Activated CD4-positive, alpha-beta T cell treated with anti-CD3 and anti-CD28 coated beads, Interleukin-2, amount 10 ng/mL, durations not matched to agents 24 days and 14 days (primary cell): ENCODE measurements around the gene EIF4A3. TPM values are rescaled to one million over a fixed set of nuclear protein-coding genes. Genes with fewer than 3 reads are reported as not detected.

ENCODE experiments used
- DNase-seq: peaks from one replicate; pipeline ENCODE4 v3.0.0; 2022
- H3K27ac Mint-ChIP-seq: one replicate; pipeline ENCODE4 v1.8.0; 2022; ENCODE audit warnings: mild to moderate bottlenecking, mixed read lengths
- H3K27me3 Mint-ChIP-seq: one replicate; pipeline ENCODE4 v1.8.0; 2022; ENCODE audit warnings: mixed read lengths
- H3K36me3 Mint-ChIP-seq: one replicate; pipeline ENCODE4 v1.8.0; 2022; ENCODE audit warnings: low read depth, mild to moderate bottlenecking, mixed read lengths
- H3K4me1 Mint-ChIP-seq: one replicate; pipeline ENCODE4 v1.8.0; 2021; ENCODE audit warnings: mixed read lengths
- H3K4me3 Mint-ChIP-seq: one replicate; pipeline ENCODE4 v1.8.0; 2022; ENCODE audit warnings: mild to moderate bottlenecking, moderate library complexity, mixed read lengths
- H3K9me3 Mint-ChIP-seq: one replicate; pipeline ENCODE4 v1.8.0; 2021; ENCODE audit warnings: mixed read lengths
- intact Hi-C: fragments of 100-400 bp; cut with micrococcal nuclease; formaldehyde crosslinking; loops from one replicate; pipeline ENCODE4 v1.15.1; 2023
- total RNA-seq: library from RNA; stranded (reverse); gene quantifications from 2 replicates; pipeline ENCODE4 v1.2.3, GENCODE V29; 2022

EIF4A3 gene
- total RNA-seq, 1 donor from 2014 or later: 192 TPM

- Mint-ChIP-seq H3K9me3 (no peaks in the 10 kb centered on the region), H3K27me3 (peaks cover 2% of the 10 kb centered on the region), H3K27ac (no peak overlapping the region), H3K4me3 (no peak overlapping the region), H3K36me3 (no peaks in the 10 kb centered on the region), H3K4me1 (peaks cover 1% of the 10 kb centered on the region)
- intact Hi-C loops: no loop called here
- no peak for DNase-seq
Observed at GRCh38 chr17:80118601-80119270, 28.2 kb downstream of the EIF4A3 start.

- Mint-ChIP-seq H3K27me3 (peaks cover 2% of the 10 kb centered on the region), H3K9me3 (no peaks in the 10 kb centered on the region), H3K27ac (no peak overlapping the region), H3K36me3 (no peaks in the 10 kb centered on the region), H3K4me1 (peaks cover 1% of the 10 kb centered on the region), H3K4me3 (no peak overlapping the region)
- intact Hi-C loops: no loop called here
- DNase-seq: no peak
Observed at GRCh38 chr17:80117491-80118401, 29.2 kb downstream of the EIF4A3 start.

GRCh38 chr17:80116921-80117380 is 30.0 kb downstream of the EIF4A3 start:
- Mint-ChIP-seq H3K4me3 (no peak overlapping the region), H3K4me1 (peaks cover 1% of the 10 kb centered on the region), H3K27ac (no peak overlapping the region), H3K36me3 (no peaks in the 10 kb centered on the region), H3K9me3 (no peaks in the 10 kb centered on the region), H3K27me3 (peaks cover 2% of the 10 kb centered on the region)
- intact Hi-C loops: no loop called here
- no peak for DNase-seq

- H3K4me1 Mint-ChIP-seq: peaks cover 1% of the 10 kb centered on the region
- no peak overlapping the region for H3K27ac Mint-ChIP-seq
Observed at GRCh38 chr17:80116276-80116920, 30.5 kb downstream of the EIF4A3 start.

GRCh38 chr17:80115159-80115558 is 31.8 kb downstream of the EIF4A3 start:
- H3K4me1 Mint-ChIP-seq: peaks cover 1% of the 10 kb centered on the region
- no peaks in the 10 kb centered on the region for H3K36me3 Mint-ChIP-seq
- H3K27me3 Mint-ChIP-seq: peaks cover 2% of the 10 kb centered on the region
- DNase-seq: no peak
- H3K9me3 Mint-ChIP-seq: no peaks in the 10 kb centered on the region
- no peak overlapping the region for H3K27ac Mint-ChIP-seq
- H3K4me3 Mint-ChIP-seq: no peak overlapping the region
- intact Hi-C loops: no loop called here

More at GRCh38 chr17:80116276-80116920, 30.5 kb downstream of the EIF4A3 start:
- intact Hi-C loops: no loop called here
- H3K36me3 Mint-ChIP-seq: no peaks in the 10 kb centered on the region
- no peaks in the 10 kb centered on the region for H3K9me3 Mint-ChIP-seq
- H3K27me3 Mint-ChIP-seq: peaks cover 2% of the 10 kb centered on the region
- no peak for DNase-seq
- H3K4me3 Mint-ChIP-seq: no peak overlapping the region

- DNase-seq: no peak
- Mint-ChIP-seq H3K9me3 (no peaks in the 10 kb centered on the region), H3K27me3 (peaks cover 2% of the 10 kb centered on the region), H3K4me3 (no peak overlapping the region), H3K36me3 (no peaks in the 10 kb centered on the region), H3K4me1 (peaks cover 1% of the 10 kb centered on the region), H3K27ac (no peak overlapping the region)
- intact Hi-C loops: no loop called here
Observed at GRCh38 chr17:80114758-80115157, 32.2 kb downstream of the EIF4A3 start.

GRCh38 chr17:80113033-80113484 is 33.9 kb downstream of the EIF4A3 start:
- Mint-ChIP-seq H3K36me3 (no peaks in the 10 kb centered on the region), H3K4me1 (peaks cover 1% of the 10 kb centered on the region), H3K9me3 (no peaks in the 10 kb centered on the region), H3K27ac (no peak overlapping the region), H3K27me3 (peaks cover 2% of the 10 kb centered on the region), H3K4me3 (no peak overlapping the region)
- intact Hi-C loops: no loop called here
- DNase-seq: no peak

GRCh38 chr17:80112471-80113032 is 34.4 kb downstream of the EIF4A3 start:
- H3K36me3 Mint-ChIP-seq: no peaks in the 10 kb centered on the region
- no peak for DNase-seq
- intact Hi-C loops: no loop called here
- H3K4me3 Mint-ChIP-seq: no peak overlapping the region
- H3K27ac Mint-ChIP-seq: no peak overlapping the region
- H3K4me1 Mint-ChIP-seq: peaks cover 1% of the 10 kb centered on the region
- peaks cover 2% of the 10 kb centered on the region for H3K27me3 Mint-ChIP-seq
- H3K9me3 Mint-ChIP-seq: no peaks in the 10 kb centered on the region

GRCh38 chr17:80111702-80112470 is 35.0 kb downstream of the EIF4A3 start:
- intact Hi-C loops: no loop called here
- no peak overlapping the region for H3K4me3 Mint-ChIP-seq
- H3K9me3 Mint-ChIP-seq: no peaks in the 10 kb centered on the region
- no peak overlapping the region for H3K27ac Mint-ChIP-seq
- H3K27me3 Mint-ChIP-seq: peaks cover 2% of the 10 kb centered on the region
- no peak for DNase-seq
- peaks cover 1% of the 10 kb centered on the region for H3K4me1 Mint-ChIP-seq
- no peaks in the 10 kb centered on the region for H3K36me3 Mint-ChIP-seq

- H3K27me3 Mint-ChIP-seq: peaks cover 2% of the 10 kb centered on the region
- H3K36me3 Mint-ChIP-seq: no peaks in the 10 kb centered on the region
- intact Hi-C loops: no loop called here
- no peaks in the 10 kb centered on the region for H3K9me3 Mint-ChIP-seq
- H3K4me1 Mint-ChIP-seq: peaks cover 1% of the 10 kb centered on the region
- H3K4me3 Mint-ChIP-seq: no peak overlapping the region
- DNase-seq: no peak
- H3K27ac Mint-ChIP-seq: no peak overlapping the region
Observed at GRCh38 chr17:80110927-80111701, 35.8 kb downstream of the EIF4A3 start.

GRCh38 chr17:80110447-80110812 is 36.5 kb downstream of the EIF4A3 start:
- peaks cover 2% of the 10 kb centered on the region for H3K27me3 Mint-ChIP-seq
- H3K27ac Mint-ChIP-seq: no peak overlapping the region
- H3K4me1 Mint-ChIP-seq: peaks cover 1% of the 10 kb centered on the region
- intact Hi-C loops: no loop called here
- no peaks in the 10 kb centered on the region for H3K36me3 Mint-ChIP-seq
- DNase-seq: no peak
- no peak overlapping the region for H3K4me3 Mint-ChIP-seq
- no peaks in the 10 kb centered on the region for H3K9me3 Mint-ChIP-seq

GRCh38 chr17:80109713-80110446 is 37.0 kb downstream of the EIF4A3 start:
- H3K36me3 Mint-ChIP-seq: no peaks in the 10 kb centered on the region
- peaks cover 1% of the 10 kb centered on the region for H3K4me1 Mint-ChIP-seq
- H3K9me3 Mint-ChIP-seq: no peaks in the 10 kb centered on the region
- intact Hi-C loops: no loop called here
- no peak overlapping the region for H3K4me3 Mint-ChIP-seq
- no peak for DNase-seq
- no peak overlapping the region for H3K27ac Mint-ChIP-seq
- H3K27me3 Mint-ChIP-seq: peaks cover 2% of the 10 kb centered on the region
